Common myeloid progenitor, CD34-positive (primary cell): ENCODE data around the gene LSS.
"Not testable (repeated sequence)": the region's sequence is repeated elsewhere in the genome, so short reads cannot be mapped to it uniquely, and the experiment has no call there.

Experiments used
- CTCF ChIA-PET: fragments of 350-600 bp; sonication (Branson Sonifier 250); formaldehyde crosslinking; loops from one replicate; lab custom pipeline; 2021; ENCODE audit warnings: antibody characterized with exemption; lab: Charles Lee
- POLR2A ChIA-PET: fragments of 350-600 bp; sonication (Branson Sonifier 250); formaldehyde crosslinking; loops from one replicate; lab custom pipeline; 2021; ENCODE audit warnings: antibody characterized with exemption; lab: Charles Lee
- DNase-seq, 3 donors: peaks; one replicate each; pipeline versions ENCODE4 v3.0.0 to v3.0.0-alpha.2; 2013
- H3K27ac ChIP-seq, 2 experiments: 1 replicate in 1 of 2; 2 replicates in 1 of 2; pipeline ENCODE4 v1.7.0; 2013; ENCODE audit warnings: inconsistent platforms in 2 of 2, low read length in 2 of 2, mild to moderate bottlenecking in 2 of 2, low read depth in 1 of 2, moderate library complexity in 1 of 2; ENCODE audit not compliant: severe bottlenecking in 2 of 2, insufficient read depth in 1 of 2, poor library complexity in 1 of 2
- H3K27me3 ChIP-seq, 5 experiments: replicated peaks in 2 of 5; 1 replicate in 3 of 5; 2 replicates in 2 of 5; pipeline versions ENCODE4 v1.6.1 to v1.7.0; 2013; ENCODE audit warnings: low read length in 4 of 5, mild to moderate bottlenecking in 2 of 5, moderate library complexity in 2 of 5, inconsistent platforms in 1 of 5; ENCODE audit not compliant: insufficient read depth in 5 of 5, control insufficient read depth in 4 of 5
- H3K36me3 ChIP-seq, 4 experiments: 1 replicate in 2 of 4; 2 replicates in 2 of 4; pipeline versions ENCODE4 v1.6.1 to v1.7.0; 2013; ENCODE audit warnings: low read length in 3 of 4, control low read depth in 1 of 4, mild to moderate bottlenecking in 1 of 4; ENCODE audit not compliant: control insufficient read depth in 4 of 4, insufficient read depth in 4 of 4
- H3K4me1 ChIP-seq, 4 experiments: 1 replicate in 3 of 4; 2 replicates in 1 of 4; pipeline versions ENCODE4 v1.6.1 to v1.7.1; 2013; ENCODE audit warnings: low read length in 3 of 4, mild to moderate bottlenecking in 3 of 4, control low read depth in 1 of 4, inconsistent platforms in 1 of 4, moderate library complexity in 1 of 4; ENCODE audit not compliant: control insufficient read depth in 4 of 4, insufficient read depth in 4 of 4; ENCODE audit errors: control extremely low read depth in 1 of 4
- H3K4me3 ChIP-seq, 7 experiments: 1 replicate in 4 of 7; 2 replicates in 3 of 7; pipeline versions ENCODE4 v1.5.1 to v1.7.0; 2013; ENCODE audit warnings: mild to moderate bottlenecking in 7 of 7, low read length in 6 of 7, moderate library complexity in 6 of 7, inconsistent platforms in 2 of 7, low read depth in 2 of 7, control low read depth in 1 of 7; ENCODE audit not compliant: insufficient read depth in 4 of 7, control insufficient read depth in 1 of 7; ENCODE audit errors: extremely low read depth in 1 of 7
- H3K9me3 ChIP-seq, 5 experiments: 1 replicate in 4 of 5; 2 replicates in 1 of 5; pipeline versions ENCODE4 v1.6.1 to v1.7.1; 2013; ENCODE audit warnings: low read length in 4 of 5, mild to moderate bottlenecking in 2 of 5, inconsistent platforms in 1 of 5, low read depth in 1 of 5, moderate library complexity in 1 of 5; ENCODE audit not compliant: control insufficient read depth in 4 of 5, insufficient read depth in 2 of 5; ENCODE audit errors: control extremely low read depth in 1 of 5
- WGBS: methylation state at CpG from one replicate; pipeline ENCODE4 v1.1.5; 2013; ENCODE audit not compliant: insufficient coverage; 5-methylcytosine and 5-hydroxymethylcytosine counted together

Gene LSS

GRCh38 chr21:46187814-46188213, 40.8 kb downstream of the LSS start:
- ChIA-PET POLR2A (no interaction called here), CTCF (no interaction called here)
- no peak for DNase-seq

GRCh38 chr21:46187261-46187660, 41.3 kb downstream of the LSS start:
- no peak overlapping the region for H3K4me3 ChIP-seq
- no peaks in the 10 kb centered on the region for H3K27me3 ChIP-seq
- no peak overlapping the region for H3K27ac ChIP-seq
- CTCF ChIA-PET = no interaction called here
- H3K9me3 ChIP-seq = no peaks in the 10 kb centered on the region
- 96% methylated on average over 4 of the region's 8 CpGs for WGBS
- peaks cover 0 to 46% (median 7%) of the 10 kb centered on the region in 4 experiments for H3K36me3 ChIP-seq
- POLR2A ChIA-PET = no interaction called here
- no peak for DNase-seq
- peaks cover 0 to 26% (median 8%) of the 10 kb centered on the region in 4 experiments for H3K4me1 ChIP-seq

More at GRCh38 chr21:46187814-46188213, 40.8 kb downstream of the LSS start:
- H3K27ac ChIP-seq = peak overlapping the region in 1 of 2 experiments; percentile 44
- peaks cover 0 to 47% (median 9%) of the 10 kb centered on the region in 4 experiments for H3K36me3 ChIP-seq
- WGBS = 99% methylated on average over 6 of the region's 7 CpGs
- no peaks in the 10 kb centered on the region for H3K27me3 ChIP-seq
- H3K4me3 ChIP-seq = no peak overlapping the region
- no peaks in the 10 kb centered on the region for H3K9me3 ChIP-seq
- peaks cover 0 to 22% (median 7%) of the 10 kb centered on the region in 4 experiments for H3K4me1 ChIP-seq

GRCh38 chr21:46185716-46186115, 42.9 kb downstream of the LSS start:
- no peaks in the 10 kb centered on the region for H3K9me3 ChIP-seq
- no peaks in the 10 kb centered on the region for H3K27me3 ChIP-seq
- peak in 1 of 3 donors; percentile 21 for DNase-seq
- H3K27ac ChIP-seq = peak overlapping the region in 1 of 2 experiments; percentile 81
- WGBS = 95% methylated on average over 4 of the region's 7 CpGs
- ChIA-PET CTCF (interaction anchor here (0.6 kb wide), 1 partner anchor 42 kb away, joined by 4 read pairs; no protein-coding TSS in a partner anchor), POLR2A (no interaction called here)
- peaks cover 0 to 30% (median 2%) of the 10 kb centered on the region in 4 experiments for H3K36me3 ChIP-seq
- H3K4me1 ChIP-seq = peaks cover 0 to 40% (median 10%) of the 10 kb centered on the region in 4 experiments
- H3K4me3 ChIP-seq = peak overlapping the region in 2 of 7 experiments; percentile 76 to 92

GRCh38 chr21:46184625-46185555, 43.7 kb downstream of the LSS start:
- H3K4me1 ChIP-seq = peaks cover 0 to 48% (median 18%) of the 10 kb centered on the region in 4 experiments
- peak overlapping the region in 6 of 7 experiments; percentile 34 to 92 (median 79) for H3K4me3 ChIP-seq
- no peaks in the 10 kb centered on the region for H3K9me3 ChIP-seq
- H3K27me3 ChIP-seq = no peaks in the 10 kb centered on the region
- 9% methylated on average over 11 of the region's 30 CpGs for WGBS
- CTCF ChIA-PET = no interaction called here
- POLR2A ChIA-PET = no interaction called here
- peak; percentile 89 to 95 (median 94) for DNase-seq
- peak overlapping the region in 1 of 2 experiments; percentile 81 for H3K27ac ChIP-seq
- peaks cover 0 to 22% (median 0%) of the 10 kb centered on the region in 4 experiments for H3K36me3 ChIP-seq

GRCh38 chr21:46183910-46184624, 44.5 kb downstream of the LSS start, which contains the start of gene SPATC1L:
Gene SPATC1L (minus strand): TSS chr21:46184459. CDS start chr21:46182816, 1,643 bp downstream.
- peak; percentile 64 to 68 (median 67) for DNase-seq
- H3K27me3 ChIP-seq = no peaks in the 10 kb centered on the region
- 7% methylated on average over 14 of the region's 24 CpGs for WGBS
- H3K9me3 ChIP-seq = no peaks in the 10 kb centered on the region
- H3K27ac ChIP-seq = peak within 1 kb of the TSS in 1 of 2 experiments; percentile 83
- POLR2A ChIA-PET = interaction anchor here (0.7 kb wide), 1 partner anchor 123 kb away, joined by 3 read pairs; no protein-coding TSS in a partner anchor
- peak within 1 kb of the TSS; percentile 65 to 93 (median 83) for H3K4me3 ChIP-seq
- CTCF ChIA-PET = no interaction called here
- H3K4me1 ChIP-seq = peaks cover 0 to 48% (median 18%) of the 10 kb centered on the region in 4 experiments
- H3K36me3 ChIP-seq = peaks cover 0 to 18% (median 0%) of the 10 kb centered on the region in 4 experiments

GRCh38 chr21:46183337-46183909, 45.2 kb downstream of the LSS start:
- H3K27ac ChIP-seq = peak overlapping the region in 1 of 2 experiments; percentile 83
- H3K9me3 ChIP-seq, DNase-seq, CTCF ChIA-PET, H3K27me3 ChIP-seq: not testable (repeated sequence)
- H3K36me3 ChIP-seq = peaks cover 0 to 12% (median 0%) of the 10 kb centered on the region in 4 experiments
- H3K4me1 ChIP-seq = peaks cover 0 to 48% (median 18%) of the 10 kb centered on the region in 4 experiments
- POLR2A ChIA-PET = interaction anchor here (0.7 kb wide), 1 partner anchor 122 kb away, joined by 3 read pairs; no protein-coding TSS in a partner anchor
- WGBS = 89% methylated on average over 1 of the region's 13 CpGs
- peak overlapping the region in 3 of 7 experiments; percentile 82 to 85 (median 83) for H3K4me3 ChIP-seq
